Neural progenitor cell (in vitro differentiated cells): ENCODE measurements around the gene GNG3.

Experiments
- CTCF ChIP-seq: fragments of 200-600 bp; sonication (generic); IDR thresholded peaks from 2 replicates; pipeline ENCODE4 v1.5.1; 2017; ENCODE audit warnings: antibody characterized with exemption, mild to moderate bottlenecking
- EZH2 ChIP-seq: fragments of 200-600 bp; sonication (generic); IDR thresholded peaks from 2 replicates; pipeline ENCODE4 v1.6.1; 2017; ENCODE audit warnings: antibody characterized with exemption, mild to moderate bottlenecking, moderate library complexity
- EZH2phosphoT487 ChIP-seq: fragments of 200-600 bp; sonication (generic); IDR thresholded peaks from 2 replicates; pipeline ENCODE4 v1.6.1; 2017; ENCODE audit warnings: antibody characterized with exemption

- no peak for TF ChIP-seq CTCF
- TF ChIP-seq EZH2: no peak
- TF ChIP-seq EZH2phosphoT487: no peak
Measured at GRCh38 chr11:62687508-62688396, 19.7 kb upstream of the GNG3 start.
